H1 (cell line): ENCODE results near the gene ZNF18. TPM values are rescaled to one million over a fixed set of nuclear protein-coding genes. Genes with fewer than 3 reads are reported as not detected.

Experiments
- CTCF ChIA-PET: fragments of 300-600 bp; sonication (Branson Sonifier 250); formaldehyde crosslinking; loops from one replicate; lab custom pipeline; 2021; ENCODE audit not compliant: partially characterized antibody; lab: Charles Lee
- POLR2A ChIA-PET: fragments of 300-600 bp; sonication (Branson Sonifier 250); formaldehyde crosslinking; loops from one replicate; lab custom pipeline; 2021; ENCODE audit warnings: inconsistent platforms; ENCODE audit not compliant: partially characterized antibody; lab: Charles Lee
- DNase-seq, 2 experiments: peaks; one replicate each; pipeline versions ENCODE4 v3.0.0 to v3.0.0-alpha.2; 2010 to 2022; ENCODE audit warnings: low spot score in 2 of 2, low read depth in 1 of 2, mixed read lengths in 1 of 2
- FAIRE-seq: peaks from 2 replicates; lab custom pipeline; 2011; peaks lifted over from hg19 to GRCh38; lab: Jason Lieb, UNC
- H2AFZ ChIP-seq: 2 replicates; pipeline ENCODE4 v1.8.1; 2012; ENCODE audit warnings: low read length, inconsistent platforms
- H2AK5ac ChIP-seq: 2 replicates; pipeline ENCODE4 v1.6.1; 2013; ENCODE audit warnings: low read depth, low read length
- H2BK120ac ChIP-seq: replicated peaks from 2 replicates; pipeline ENCODE3; 2013; ENCODE audit warnings: low read depth, low read length, inconsistent platforms
- H2BK12ac ChIP-seq: 2 replicates; pipeline ENCODE4 v1.6.1; 2013; ENCODE audit warnings: low read depth, low read length
- H2BK15ac ChIP-seq: 2 replicates; pipeline ENCODE4 v1.6.1; 2013; ENCODE audit warnings: low read length
- H2BK20ac ChIP-seq: 2 replicates; pipeline ENCODE4 v1.6.1; 2013; ENCODE audit warnings: low read length
- H2BK5ac ChIP-seq: 2 replicates; pipeline ENCODE4 v1.6.1; 2013; ENCODE audit warnings: low read depth, low read length
- H3K14ac ChIP-seq: 2 replicates; pipeline ENCODE4 v1.6.1; 2013; ENCODE audit warnings: inconsistent platforms; ENCODE audit not compliant: insufficient read length
- H3K18ac ChIP-seq: 2 replicates; pipeline ENCODE4 v1.6.1; 2013; ENCODE audit warnings: low read length; ENCODE audit errors: extremely low read depth
- H3K23ac ChIP-seq: 2 replicates; pipeline ENCODE4 v1.6.1; 2013; ENCODE audit warnings: inconsistent platforms; ENCODE audit not compliant: insufficient read length
- H3K23me2 ChIP-seq: 2 replicates; pipeline ENCODE4 v1.6.1; 2013; ENCODE audit warnings: low read depth, low read length
- H3K27ac ChIP-seq: 2 replicates; pipeline ENCODE4 v1.6.1; 2011; ENCODE audit warnings: low read depth, low read length, inconsistent platforms
- H3K27me3 ChIP-seq, 4 experiments: replicated peaks in 1 of 4; 1 replicate in 1 of 4; 2 replicates in 3 of 4; pipeline versions ENCODE4 v1.6.1 to v1.8.1; 2011 to 2013; ENCODE audit warnings: low read length in 3 of 4, mild to moderate bottlenecking in 3 of 4, inconsistent platforms in 2 of 4, mixed read lengths in 2 of 4, moderate library complexity in 1 of 4; ENCODE audit not compliant: control insufficient read depth in 3 of 4, insufficient read depth in 3 of 4; ENCODE audit errors: extremely low read depth in 1 of 4
- H3K36me3 ChIP-seq, 4 experiments: 2 replicates each; pipeline versions ENCODE4 v1.6.1 to v1.8.1; 2011 to 2013; ENCODE audit warnings: mild to moderate bottlenecking in 4 of 4, low read length in 3 of 4, moderate library complexity in 2 of 4, control low read depth in 1 of 4, inconsistent platforms in 1 of 4; ENCODE audit not compliant: insufficient read depth in 4 of 4, control insufficient read depth in 2 of 4
- H3K4ac ChIP-seq: replicated peaks from 2 replicates; pipeline ENCODE3; 2013; ENCODE audit warnings: low read length, low read depth, mixed read lengths, inconsistent platforms; ENCODE audit not compliant: insufficient read length
- H3K4me1 ChIP-seq, 4 experiments: replicated peaks in 1 of 4; 1 replicate in 1 of 4; 2 replicates in 3 of 4; pipeline versions ENCODE4 v1.6.1 to v1.8.1; 2011 to 2013; ENCODE audit warnings: low read length in 3 of 4, inconsistent platforms in 2 of 4, mixed read lengths in 1 of 4; ENCODE audit not compliant: insufficient read depth in 4 of 4, control insufficient read depth in 3 of 4
- H3K4me2 ChIP-seq, 2 experiments: 2 replicates each; pipeline versions ENCODE4 v1.6.1 to v1.8.1; 2011 to 2013; ENCODE audit warnings: low read depth in 2 of 2, low read length in 2 of 2, control low read depth in 1 of 2, inconsistent platforms in 1 of 2, mild to moderate bottlenecking in 1 of 2; ENCODE audit not compliant: insufficient read depth in 1 of 2
- H3K4me3 ChIP-seq, 4 experiments: fragments of 200-600, 300-600 bp in 1 of 4; sonication (generic), shearing (Covaris generic), sonication (Bioruptor Twin) in 1 of 4; 2 replicates each; pipeline versions ENCODE4 v1.5.1 to v1.8.1; 2011 to 2016; ENCODE audit warnings: low read length in 4 of 4, low read depth in 3 of 4, control low read depth in 2 of 4, inconsistent platforms in 2 of 4, mild to moderate bottlenecking in 2 of 4, mixed read lengths in 1 of 4, moderate library complexity in 1 of 4; ENCODE audit not compliant: insufficient read depth in 2 of 4; ENCODE audit errors: extremely low read depth in 1 of 4
- H3K56ac ChIP-seq: replicated peaks from 2 replicates; pipeline ENCODE3; 2013; ENCODE audit warnings: low read depth, mild to moderate bottlenecking, mixed read lengths, low read length, inconsistent platforms; ENCODE audit not compliant: insufficient read length
- H3K79me1 ChIP-seq: 2 replicates; pipeline ENCODE4 v1.6.1; 2013; ENCODE audit warnings: low read depth, low read length, control low read depth
- H3K79me2 ChIP-seq, 2 experiments: 2 replicates each; pipeline versions ENCODE4 v1.6.1 to v1.8.1; 2012 to 2013; ENCODE audit warnings: low read length in 2 of 2, mild to moderate bottlenecking in 2 of 2, inconsistent platforms in 1 of 2; ENCODE audit not compliant: insufficient read depth in 2 of 2, control insufficient read depth in 1 of 2
- H3K9ac ChIP-seq, 4 experiments: replicated peaks in 1 of 4; 1 replicate in 1 of 4; 2 replicates in 3 of 4; pipeline versions ENCODE4 v1.6.1 to v1.8.1; 2011 to 2013; ENCODE audit warnings: low read depth in 3 of 4, low read length in 3 of 4, control low read depth in 2 of 4, mild to moderate bottlenecking in 2 of 4, moderate library complexity in 2 of 4, inconsistent platforms in 1 of 4; ENCODE audit errors: extremely low read depth in 1 of 4
- H3K9me3 ChIP-seq, 2 experiments: 2 replicates each; pipeline versions ENCODE4 v1.6.1 to v1.8.1; 2012 to 2013; ENCODE audit warnings: mild to moderate bottlenecking in 2 of 2, moderate library complexity in 2 of 2, control low read depth in 1 of 2, inconsistent platforms in 1 of 2, low read depth in 1 of 2, low read length in 1 of 2, mixed read lengths in 1 of 2; ENCODE audit not compliant: insufficient read depth in 2 of 2
- H4K20me1 ChIP-seq, 2 experiments: replicated peaks in 1 of 2; 2 replicates each; pipeline versions ENCODE3 to v1.8.1; 2011 to 2013; ENCODE audit warnings: inconsistent platforms in 2 of 2, low read length in 2 of 2, mild to moderate bottlenecking in 1 of 2; ENCODE audit not compliant: insufficient read depth in 2 of 2, control insufficient read depth in 1 of 2
- H4K5ac ChIP-seq: 2 replicates; pipeline ENCODE4 v1.6.1; 2013; ENCODE audit warnings: low read length, low read depth, mixed read lengths, inconsistent platforms; ENCODE audit not compliant: insufficient read length
- H4K8ac ChIP-seq: 2 replicates; pipeline ENCODE4 v1.8.0; 2013; ENCODE audit warnings: mild to moderate bottlenecking, moderate library complexity, low read length, inconsistent platforms; ENCODE audit not compliant: insufficient read depth; ENCODE audit errors: extremely low read depth
- H4K91ac ChIP-seq: replicated peaks from 2 replicates; pipeline ENCODE3; 2013; ENCODE audit warnings: low read length, mixed read lengths, inconsistent platforms; ENCODE audit not compliant: insufficient read length
- ATF3 ChIP-seq: IDR thresholded peaks from 2 replicates; pipeline ENCODE4 v1.6.1; 2011; ENCODE audit warnings: low read depth, mild to moderate bottlenecking, low read length; ENCODE audit not compliant: insufficient read depth
- BACH1 ChIP-seq: IDR thresholded peaks from 2 replicates; pipeline ENCODE4 v1.6.1; 2012; ENCODE audit warnings: low read length, improper control_type of control experiment
- BCL11A ChIP-seq, 2 experiments: IDR thresholded peaks; one replicate each; pipeline ENCODE4 v1.6.1; 2011; ENCODE audit warnings: low read depth in 2 of 2, low read length in 2 of 2, mild to moderate bottlenecking in 2 of 2
- E2F6 ChIP-seq: IDR thresholded peaks from 2 replicates; pipeline ENCODE4 v1.6.1; 2012; ENCODE audit warnings: inconsistent platforms
- EGR1 ChIP-seq: IDR thresholded peaks from 2 replicates; pipeline ENCODE4 v1.6.1; 2011; ENCODE audit warnings: low read depth, low read length, borderline replicate concordance
- FOSL1 ChIP-seq: IDR thresholded peaks from 2 replicates; pipeline ENCODE4 v1.6.1; 2011; ENCODE audit warnings: mild to moderate bottlenecking, low read depth, low read length, moderate library complexity; ENCODE audit not compliant: insufficient read depth
- NANOG ChIP-seq: IDR thresholded peaks from 2 replicates; pipeline ENCODE4 v1.6.1; 2011; ENCODE audit warnings: low read length, low read depth, mild to moderate bottlenecking, inconsistent platforms; ENCODE audit not compliant: insufficient read depth, poor library complexity, severe bottlenecking
- RAD21 ChIP-seq, 2 experiments: IDR thresholded peaks in 1 of 2; conservative IDR thresholded peaks in 1 of 2; 2 replicates each; pipeline ENCODE4 v1.6.1; 2011; ENCODE audit warnings: low read depth in 2 of 2, low read length in 2 of 2, improper control_type of control experiment in 1 of 2, inconsistent platforms in 1 of 2, mild to moderate bottlenecking in 1 of 2, moderate library complexity in 1 of 2
- SIRT6 ChIP-seq: IDR thresholded peaks from one replicate; pipeline ENCODE4 v1.7.1; 2012; ENCODE audit warnings: low read length, inconsistent platforms
- SIX5 ChIP-seq: IDR thresholded peaks from 2 replicates; pipeline ENCODE4 v1.6.1; 2011; ENCODE audit warnings: mild to moderate bottlenecking, low read depth, low read length
- TAF7 ChIP-seq: optimal IDR thresholded peaks from 2 replicates; pipeline ENCODE3; 2011; ENCODE audit warnings: low read depth, mild to moderate bottlenecking, inconsistent platforms, low read length, moderate library complexity, borderline replicate concordance
- USF2 ChIP-seq: IDR thresholded peaks from 2 replicates; pipeline ENCODE4 v1.6.1; 2011; ENCODE audit warnings: low read length, improper control_type of control experiment
- WGBS, 2 experiments: shearing (Covaris generic) in 1 of 2; methylation state at CpG; one replicate each; pipeline versions ENCODE4 v1.1.6 to v1.1.7; 2013 to 2015; ENCODE audit warnings: low lambda C conversion rate in 2 of 2, mixed read lengths in 2 of 2, inconsistent platforms in 1 of 2, low coverage in 1 of 2, missing lambda C conversion rate in 1 of 2; ENCODE audit not compliant: insufficient replicate concordance in 2 of 2, insufficient coverage in 1 of 2, insufficient read length in 1 of 2; ENCODE audit errors: extremely low coverage in 1 of 2, missing lambda C conversion rate in 1 of 2; 5-methylcytosine and 5-hydroxymethylcytosine counted together
- polyA plus RNA-seq, 7 experiments: library from polyadenylated mRNA; depleted of rRNA in 3 of 7; stranded (reverse) in 5 of 7; unstranded in 2 of 7; fragments of >200 nt in 5 of 7; fragments of 200-250 nt in 2 of 7; gene quantifications; 1 replicate in 5 of 7; 2 replicates in 1 of 7; 4 replicates in 1 of 7; pipeline versions ENCODE4 v1.2.1 to v1.2.3, GENCODE V29; 2011 to 2013; ENCODE audit warnings: missing spikeins in 2 of 7, mixed read lengths in 2 of 7
- total RNA-seq: library from RNA; stranded (reverse); fragmentation: NEBNext Ultra II Directional; extraction: Animal tissue kit (Norgen Biotek cat#: 25700); gene quantifications from 2 replicates; pipeline ENCODE4 v1.2.1, GENCODE V29; 2021

Gene ZNF18
- total and polyA plus RNA-seq, 2 of the 8 experiments (the other 6 are each of a cell fraction or from before 2014, with no cell fraction given), result 3.0 to 9.9 TPM

- no peak overlapping the region for H3K9ac ChIP-seq
- ChIA-PET CTCF (interaction anchor here (0.9 kb wide), 2 partner anchors 9 to 12 kb away, joined by 3 read pairs; no protein-coding TSS in a partner anchor), POLR2A (no interaction called here)
- no peaks in the 10 kb centered on the region for H3K27me3 ChIP-seq
- H2BK15ac ChIP-seq, result no peak overlapping the region
- H2BK20ac ChIP-seq, result no peak overlapping the region
- DNase-seq (no peak), FAIRE-seq (no peak)
- no peak overlapping the region for H3K27ac ChIP-seq
- no peak overlapping the region for H2AFZ ChIP-seq
- H3K4me3 ChIP-seq, result no peak overlapping the region
- no peak overlapping the region for H4K91ac ChIP-seq
- H2BK5ac ChIP-seq, result no peak overlapping the region
- H3K18ac ChIP-seq, result no peak overlapping the region
- H3K9me3 ChIP-seq, result no peaks in the 10 kb centered on the region
- H3K56ac ChIP-seq, result no peak overlapping the region
- no peak overlapping the region for H3K14ac ChIP-seq
- H2BK12ac ChIP-seq, result no peak overlapping the region
- H3K79me1 ChIP-seq, result peaks cover 14% of the 10 kb centered on the region
- H4K8ac ChIP-seq, result no peak overlapping the region
- H3K23me2 ChIP-seq, result no peaks in the 10 kb centered on the region
- H2AK5ac ChIP-seq, result no peak overlapping the region
- H3K23ac ChIP-seq, result no peak overlapping the region
- no peak overlapping the region for H2BK120ac ChIP-seq
- no peak overlapping the region for H4K5ac ChIP-seq
- H3K4me2 ChIP-seq, result no peak overlapping the region
- H3K4me1 ChIP-seq, result no peaks in the 10 kb centered on the region
- H3K79me2 ChIP-seq, result peaks cover 0 to 94% of the 10 kb centered on the region in 2 experiments; a peak in 3 of 4 replicates
- no peaks in the 10 kb centered on the region for H3K36me3 ChIP-seq
- H4K20me1 ChIP-seq, result peaks cover 0 to 1% of the 10 kb centered on the region in 2 experiments
- 97% methylated on average over 4 of the region's 4 CpGs; no CpG with 5 or more reads in 1 of the 2 experiments for WGBS, 2 experiments
- H3K4ac ChIP-seq, result no peak overlapping the region
- TF ChIP-seq NANOG (no peak), SIRT6 (no peak), EGR1 (no peak), BACH1 (no peak), RAD21 (IDR thresholded peaks at IDR 0.05 in 1 of 2, conservative IDR thresholded peaks at IDR 0.05 in 1 of 2; ENCODE audit: low read depth in 2 of 2, low read length in 2 of 2) (no peak), SIX5 (no peak), BCL11A (IDR thresholded peaks at IDR 0.05; ENCODE audit: low read depth in 2 of 2, low read length in 2 of 2) (no peak), E2F6 (no peak), FOSL1 (no peak), ATF3 (no peak), TAF7 (no peak), USF2 (no peak)
Measured at GRCh38 chr17:12034538-12034937, 37.3 kb upstream of the ZNF18 start.
